ENCODE results near the gene AK1. TPM values are rescaled to one million over a fixed set of nuclear protein-coding genes. Genes with fewer than 3 reads are reported as not detected.

AK1 gene
- total and polyA plus RNA-seq, 2 of the 13 experiments (the other 11 are each of a cell fraction or from before 2014, with no cell fraction given): 19.1 to 32.8 TPM

DNA sequence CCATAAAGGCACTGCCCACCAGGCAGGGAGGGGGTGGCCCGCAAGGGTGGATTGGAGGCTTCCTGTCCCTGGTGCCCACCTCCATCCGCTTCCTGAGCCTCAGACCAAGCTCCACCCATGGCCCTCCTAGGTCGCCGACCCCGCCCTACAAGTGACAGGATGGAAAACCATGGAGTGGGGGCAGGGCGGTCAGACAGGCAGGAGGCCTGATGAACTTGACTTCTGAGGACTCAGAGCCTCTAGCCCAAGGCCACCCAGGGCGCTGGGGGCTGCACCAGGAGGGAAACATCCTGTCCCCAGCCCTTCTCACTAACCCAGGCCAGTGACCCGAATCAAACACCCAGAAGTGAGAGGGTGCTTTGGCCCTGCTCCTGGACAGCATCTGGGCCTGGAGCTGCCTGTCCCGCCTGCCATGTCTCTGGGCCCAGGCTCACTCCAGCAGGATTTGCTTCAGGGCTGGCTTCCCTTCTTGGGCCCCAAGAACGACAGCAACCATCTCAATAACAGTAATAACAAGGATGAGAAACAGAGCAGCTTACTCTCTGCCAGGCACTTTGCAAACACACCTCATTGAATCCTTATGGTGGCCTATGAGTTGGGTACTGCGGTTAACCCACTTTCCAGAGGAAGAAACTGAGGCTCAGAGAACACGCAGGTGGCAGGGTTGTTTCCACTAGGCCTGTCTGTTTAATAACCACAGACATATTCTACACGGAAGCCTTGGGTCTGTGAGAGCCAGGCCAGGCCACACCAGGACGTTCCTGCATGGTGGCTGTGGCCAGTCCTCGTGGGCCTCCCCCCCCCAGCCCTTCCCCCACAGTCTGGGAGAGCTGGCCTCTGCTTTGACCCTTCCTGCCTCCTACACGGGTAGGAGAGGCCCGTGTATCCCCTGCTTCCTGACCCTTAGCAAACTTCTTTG is 26.3 kb upstream of the AK1 start (continued):
- TF ChIP-seq PHF8 (CRISPR knock-in tag; IDR thresholded peaks at IDR 0.05) (peak; percentile 42; the same call in 1 of the 2 replicates), ZNF430 (CRISPR knock-in tag; IDR thresholded peaks at IDR 0.05) (no peak), ARNT2 (CRISPR knock-in tag; IDR thresholded peaks at IDR 0.05; ENCODE audit: low read depth) (0 out of 2 replicates have a peak, but pooled peaks have one; percentile 14), ERF (CRISPR knock-in tag; IDR thresholded peaks at IDR 0.05) (peak; percentile 72; the same call in 1 of the 2 replicates), NRL (CRISPR knock-in tag; IDR thresholded peaks at IDR 0.05; ENCODE audit: borderline replicate concordance) (peak; percentile 66), POLR2AphosphoS5 (IDR thresholded peaks at IDR 0.05; ENCODE audit: low read depth, low read length) (peak; percentile 37; the same call in 1 of the 2 replicates), THAP11 (CRISPR knock-in tag; IDR thresholded peaks at IDR 0.05) (peak; percentile 73), JUND (CRISPR knock-in tag; IDR thresholded peaks at IDR 0.05) (no peak), IRX3 (CRISPR knock-in tag; IDR thresholded peaks at IDR 0.05; ENCODE audit: borderline replicate concordance, low read depth) (no peak), PHF20 (CRISPR knock-in tag; IDR thresholded peaks at IDR 0.05) (peak; percentile 49; the same call in 1 of the 2 replicates), SALL1 (CRISPR knock-in tag; IDR thresholded peaks at IDR 0.05) (peak; percentile 89), TEAD3 (CRISPR knock-in tag; optimal IDR thresholded peaks at IDR 0.05; ENCODE audit: borderline replicate concordance) (peak; percentile 78), ZSCAN30 (CRISPR knock-in tag; IDR thresholded peaks at IDR 0.05) (no peak)
- TF ChIP-seq, protein P1, sequence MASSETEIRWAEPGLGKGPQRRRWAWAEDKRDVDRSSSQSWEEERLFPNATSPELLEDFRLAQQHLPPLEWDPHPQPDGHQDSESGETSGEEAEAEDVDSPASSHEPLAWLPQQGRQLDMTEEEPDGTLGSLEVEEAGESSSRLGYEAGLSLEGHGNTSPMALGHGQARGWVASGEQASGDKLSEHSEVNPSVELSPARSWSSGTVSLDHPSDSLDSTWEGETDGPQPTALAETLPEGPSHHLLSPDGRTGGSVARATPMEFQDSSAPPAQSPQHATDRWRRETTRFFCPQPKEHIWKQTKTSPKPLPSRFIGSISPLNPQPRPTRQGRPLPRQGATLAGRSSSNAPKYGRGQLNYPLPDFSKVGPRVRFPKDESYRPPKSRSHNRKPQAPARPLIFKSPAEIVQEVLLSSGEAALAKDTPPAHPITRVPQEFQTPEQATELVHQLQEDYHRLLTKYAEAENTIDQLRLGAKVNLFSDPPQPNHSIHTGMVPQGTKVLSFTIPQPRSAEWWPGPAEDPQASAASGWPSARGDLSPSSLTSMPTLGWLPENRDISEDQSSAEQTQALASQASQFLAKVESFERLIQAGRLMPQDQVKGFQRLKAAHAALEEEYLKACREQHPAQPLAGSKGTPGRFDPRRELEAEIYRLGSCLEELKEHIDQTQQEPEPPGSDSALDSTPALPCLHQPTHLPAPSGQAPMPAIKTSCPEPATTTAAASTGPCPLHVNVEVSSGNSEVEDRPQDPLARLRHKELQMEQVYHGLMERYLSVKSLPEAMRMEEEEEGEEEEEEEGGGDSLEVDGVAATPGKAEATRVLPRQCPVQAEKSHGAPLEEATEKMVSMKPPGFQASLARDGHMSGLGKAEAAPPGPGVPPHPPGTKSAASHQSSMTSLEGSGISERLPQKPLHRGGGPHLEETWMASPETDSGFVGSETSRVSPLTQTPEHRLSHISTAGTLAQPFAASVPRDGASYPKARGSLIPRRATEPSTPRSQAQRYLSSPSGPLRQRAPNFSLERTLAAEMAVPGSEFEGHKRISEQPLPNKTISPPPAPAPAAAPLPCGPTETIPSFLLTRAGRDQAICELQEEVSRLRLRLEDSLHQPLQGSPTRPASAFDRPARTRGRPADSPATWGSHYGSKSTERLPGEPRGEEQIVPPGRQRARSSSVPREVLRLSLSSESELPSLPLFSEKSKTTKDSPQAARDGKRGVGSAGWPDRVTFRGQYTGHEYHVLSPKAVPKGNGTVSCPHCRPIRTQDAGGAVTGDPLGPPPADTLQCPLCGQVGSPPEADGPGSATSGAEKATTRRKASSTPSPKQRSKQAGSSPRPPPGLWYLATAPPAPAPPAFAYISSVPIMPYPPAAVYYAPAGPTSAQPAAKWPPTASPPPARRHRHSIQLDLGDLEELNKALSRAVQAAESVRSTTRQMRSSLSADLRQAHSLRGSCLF (CRISPR knock-in tag; IDR thresholded peaks at IDR 0.05; ENCODE audit: borderline replicate concordance): no peak
- TF ChIP-seq, protein P2, sequence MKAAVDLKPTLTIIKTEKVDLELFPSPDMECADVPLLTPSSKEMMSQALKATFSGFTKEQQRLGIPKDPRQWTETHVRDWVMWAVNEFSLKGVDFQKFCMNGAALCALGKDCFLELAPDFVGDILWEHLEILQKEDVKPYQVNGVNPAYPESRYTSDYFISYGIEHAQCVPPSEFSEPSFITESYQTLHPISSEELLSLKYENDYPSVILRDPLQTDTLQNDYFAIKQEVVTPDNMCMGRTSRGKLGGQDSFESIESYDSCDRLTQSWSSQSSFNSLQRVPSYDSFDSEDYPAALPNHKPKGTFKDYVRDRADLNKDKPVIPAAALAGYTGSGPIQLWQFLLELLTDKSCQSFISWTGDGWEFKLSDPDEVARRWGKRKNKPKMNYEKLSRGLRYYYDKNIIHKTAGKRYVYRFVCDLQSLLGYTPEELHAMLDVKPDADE (CRISPR knock-in tag; IDR thresholded peaks at IDR 0.05): no peak
- TF ChIP-seq, protein P3, sequence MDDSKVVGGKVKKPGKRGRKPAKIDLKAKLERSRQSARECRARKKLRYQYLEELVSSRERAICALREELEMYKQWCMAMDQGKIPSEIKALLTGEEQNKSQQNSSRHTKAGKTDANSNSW (CRISPR knock-in tag; IDR thresholded peaks at IDR 0.05; ENCODE audit: borderline replicate concordance): no peak
- TF ChIP-seq, protein P4, sequence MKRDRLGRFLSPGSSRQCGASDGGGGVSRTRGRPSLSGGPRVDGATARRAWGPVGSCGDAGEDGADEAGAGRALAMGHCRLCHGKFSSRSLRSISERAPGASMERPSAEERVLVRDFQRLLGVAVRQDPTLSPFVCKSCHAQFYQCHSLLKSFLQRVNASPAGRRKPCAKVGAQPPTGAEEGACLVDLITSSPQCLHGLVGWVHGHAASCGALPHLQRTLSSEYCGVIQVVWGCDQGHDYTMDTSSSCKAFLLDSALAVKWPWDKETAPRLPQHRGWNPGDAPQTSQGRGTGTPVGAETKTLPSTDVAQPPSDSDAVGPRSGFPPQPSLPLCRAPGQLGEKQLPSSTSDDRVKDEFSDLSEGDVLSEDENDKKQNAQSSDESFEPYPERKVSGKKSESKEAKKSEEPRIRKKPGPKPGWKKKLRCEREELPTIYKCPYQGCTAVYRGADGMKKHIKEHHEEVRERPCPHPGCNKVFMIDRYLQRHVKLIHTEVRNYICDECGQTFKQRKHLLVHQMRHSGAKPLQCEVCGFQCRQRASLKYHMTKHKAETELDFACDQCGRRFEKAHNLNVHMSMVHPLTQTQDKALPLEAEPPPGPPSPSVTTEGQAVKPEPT (CRISPR knock-in tag; IDR thresholded peaks at IDR 0.05; ENCODE audit: low read depth): no peak
- TF ChIP-seq, protein P5, sequence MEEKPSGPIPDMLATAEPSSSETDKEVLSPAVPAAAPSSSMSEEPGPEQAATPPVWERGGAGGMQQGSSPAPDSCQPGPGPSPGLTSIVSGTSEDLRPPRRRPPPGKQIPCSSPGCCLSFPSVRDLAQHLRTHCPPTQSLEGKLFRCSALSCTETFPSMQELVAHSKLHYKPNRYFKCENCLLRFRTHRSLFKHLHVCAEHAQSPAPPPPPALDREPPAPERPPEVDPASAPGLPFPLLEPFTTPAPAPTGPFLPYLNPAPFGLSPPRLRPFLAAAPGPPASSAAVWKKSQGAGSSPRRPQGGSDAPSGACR (CRISPR knock-in tag; IDR thresholded peaks at IDR 0.05): peak; percentile 72; the same call in 1 of the 2 replicates
- TF ChIP-seq, protein P6, sequence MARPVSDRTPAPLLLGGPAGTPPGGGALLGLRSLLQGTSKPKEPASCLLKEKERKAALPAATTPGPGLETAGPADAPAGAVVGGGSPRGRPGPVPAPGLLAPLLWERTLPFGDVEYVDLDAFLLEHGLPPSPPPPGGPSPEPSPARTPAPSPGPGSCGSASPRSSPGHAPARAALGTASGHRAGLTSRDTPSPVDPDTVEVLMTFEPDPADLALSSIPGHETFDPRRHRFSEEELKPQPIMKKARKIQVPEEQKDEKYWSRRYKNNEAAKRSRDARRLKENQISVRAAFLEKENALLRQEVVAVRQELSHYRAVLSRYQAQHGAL (CRISPR knock-in tag; IDR thresholded peaks at IDR 0.05; ENCODE audit: not compliant biosample characterization): no peak

Measured in HepG2 (cell line).